ENCODE data around the gene INSL4.

The INSL4 gene

GRCh38 chr9:5264219-5264595 lies 33.0 kb downstream of the INSL4 start:
- Histone ChIP-seq H3K27me3 (ENCODE audit: control insufficient read depth, insufficient read depth, low read length) (no peaks in the 10 kb centered on the region), H3K9me3 (ENCODE audit: control insufficient read depth, insufficient read depth, low read length) (no peaks in the 10 kb centered on the region), H3K4me3 (ENCODE audit: low read depth, low read length) (no peak overlapping the region), H3K9ac (ENCODE audit: low read depth, low read length) (no peak overlapping the region), H3K4me1 (ENCODE audit: control insufficient read depth, insufficient read depth, low read length) (peaks cover 5% of the 10 kb centered on the region), H3K36me3 (ENCODE audit: control insufficient read depth, insufficient read depth, low read length) (no peaks in the 10 kb centered on the region)

- H3K36me3 ChIP-seq (ENCODE audit: control insufficient read depth, insufficient read depth, low read length), result no peaks in the 10 kb centered on the region
- no peak overlapping the region for H3K4me3 ChIP-seq (ENCODE audit: low read depth, low read length)
- no peaks in the 10 kb centered on the region for H3K9me3 ChIP-seq (ENCODE audit: control insufficient read depth, insufficient read depth, low read length)
- H3K27me3 ChIP-seq (ENCODE audit: control insufficient read depth, insufficient read depth, low read length), result no peaks in the 10 kb centered on the region
- no peak overlapping the region for H3K9ac ChIP-seq (ENCODE audit: low read depth, low read length)
- peaks cover 7% of the 10 kb centered on the region for H3K4me1 ChIP-seq (ENCODE audit: control insufficient read depth, insufficient read depth, low read length)
Measured at GRCh38 chr9:5265939-5266338, 34.7 kb downstream of the INSL4 start.

- Histone ChIP-seq H3K9me3 (ENCODE audit: control insufficient read depth, insufficient read depth, low read length) (no peaks in the 10 kb centered on the region), H3K36me3 (ENCODE audit: control insufficient read depth, insufficient read depth, low read length) (no peaks in the 10 kb centered on the region), H3K27me3 (ENCODE audit: control insufficient read depth, insufficient read depth, low read length) (no peaks in the 10 kb centered on the region), H3K4me3 (ENCODE audit: low read depth, low read length) (no peak overlapping the region), H3K9ac (ENCODE audit: low read depth, low read length) (no peak overlapping the region), H3K4me1 (ENCODE audit: control insufficient read depth, insufficient read depth, low read length) (peaks cover 7% of the 10 kb centered on the region)
Measured at GRCh38 chr9:5269249-5269715, 38.1 kb downstream of the INSL4 start.

- H3K9ac ChIP-seq (ENCODE audit: low read depth, low read length), result no peak overlapping the region
- no peaks in the 10 kb centered on the region for H3K36me3 ChIP-seq (ENCODE audit: control insufficient read depth, insufficient read depth, low read length)
- H3K4me1 ChIP-seq (ENCODE audit: control insufficient read depth, insufficient read depth, low read length), result no peaks in the 10 kb centered on the region
- H3K4me3 ChIP-seq (ENCODE audit: low read depth, low read length), result no peak overlapping the region
- H3K27me3 ChIP-seq (ENCODE audit: control insufficient read depth, insufficient read depth, low read length), result no peaks in the 10 kb centered on the region
- no peaks in the 10 kb centered on the region for H3K9me3 ChIP-seq (ENCODE audit: control insufficient read depth, insufficient read depth, low read length)
Measured at GRCh38 chr9:5274770-5275169, 43.6 kb downstream of the INSL4 start.

GRCh38 chr9:5278486-5278885 lies 47.3 kb downstream of the INSL4 start:
- H3K4me1 ChIP-seq (ENCODE audit: control insufficient read depth, insufficient read depth, low read length), result no peaks in the 10 kb centered on the region
- no peaks in the 10 kb centered on the region for H3K36me3 ChIP-seq (ENCODE audit: control insufficient read depth, insufficient read depth, low read length)
- no peaks in the 10 kb centered on the region for H3K9me3 ChIP-seq (ENCODE audit: control insufficient read depth, insufficient read depth, low read length)
- no peak overlapping the region for H3K4me3 ChIP-seq (ENCODE audit: low read depth, low read length)
- no peaks in the 10 kb centered on the region for H3K27me3 ChIP-seq (ENCODE audit: control insufficient read depth, insufficient read depth, low read length)
- H3K9ac ChIP-seq (ENCODE audit: low read depth, low read length), result no peak overlapping the region
